ENCODE results near the gene GABRG3. TPM values are rescaled to one million over a fixed set of nuclear protein-coding genes. Genes with fewer than 3 reads are reported as not detected.
"Not testable (repeated sequence)": the region's sequence is repeated elsewhere in the genome, so short reads cannot be mapped to it uniquely, and the experiment has no call there.

Gene GABRG3
- total RNA-seq, 1 donor from 2014 or later, result not detected

DNA sequence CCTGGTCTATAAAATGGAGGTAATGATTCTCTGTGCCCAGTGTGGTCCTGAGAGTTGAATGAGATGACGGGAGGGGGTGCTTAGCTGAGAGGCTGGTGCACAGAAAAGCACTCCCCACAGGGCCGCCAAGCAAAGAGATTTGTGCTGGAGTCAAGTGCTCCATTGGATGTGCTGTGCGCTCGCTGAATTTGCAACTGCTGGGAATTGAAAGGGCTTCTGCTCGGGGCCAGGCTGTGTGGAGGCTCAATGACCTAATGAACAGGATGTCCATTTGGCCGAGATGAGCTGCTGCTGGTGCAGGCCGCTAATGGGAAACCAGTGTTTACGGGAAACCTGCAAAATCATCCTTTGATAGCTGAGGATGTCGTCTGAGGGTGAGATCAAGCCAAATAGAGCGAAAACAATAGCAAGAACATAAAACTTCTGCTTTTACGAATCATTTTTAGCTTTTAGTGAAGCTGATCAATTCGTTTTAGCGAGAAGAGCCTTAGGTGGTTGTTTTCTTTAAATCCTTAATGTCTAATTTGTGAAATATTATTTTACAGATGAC lies 211.7 kb downstream of the GABRG3 start:
- Histone ChIP-seq H3K27ac (no peak overlapping the region), H3K36me3 (no peaks in the 10 kb centered on the region), H3K9me3 (no peaks in the 10 kb centered on the region), H3K4me3 (no peak overlapping the region), H3K27me3 (ENCODE audit: low read depth) (no peaks in the 10 kb centered on the region), H3K4me1 (no peaks in the 10 kb centered on the region)
- ATAC-seq (no peak), DNase-seq (no peak)
- intact Hi-C loops (cut with DNase I), result no loop called here
- TF ChIP-seq, protein P1, sequence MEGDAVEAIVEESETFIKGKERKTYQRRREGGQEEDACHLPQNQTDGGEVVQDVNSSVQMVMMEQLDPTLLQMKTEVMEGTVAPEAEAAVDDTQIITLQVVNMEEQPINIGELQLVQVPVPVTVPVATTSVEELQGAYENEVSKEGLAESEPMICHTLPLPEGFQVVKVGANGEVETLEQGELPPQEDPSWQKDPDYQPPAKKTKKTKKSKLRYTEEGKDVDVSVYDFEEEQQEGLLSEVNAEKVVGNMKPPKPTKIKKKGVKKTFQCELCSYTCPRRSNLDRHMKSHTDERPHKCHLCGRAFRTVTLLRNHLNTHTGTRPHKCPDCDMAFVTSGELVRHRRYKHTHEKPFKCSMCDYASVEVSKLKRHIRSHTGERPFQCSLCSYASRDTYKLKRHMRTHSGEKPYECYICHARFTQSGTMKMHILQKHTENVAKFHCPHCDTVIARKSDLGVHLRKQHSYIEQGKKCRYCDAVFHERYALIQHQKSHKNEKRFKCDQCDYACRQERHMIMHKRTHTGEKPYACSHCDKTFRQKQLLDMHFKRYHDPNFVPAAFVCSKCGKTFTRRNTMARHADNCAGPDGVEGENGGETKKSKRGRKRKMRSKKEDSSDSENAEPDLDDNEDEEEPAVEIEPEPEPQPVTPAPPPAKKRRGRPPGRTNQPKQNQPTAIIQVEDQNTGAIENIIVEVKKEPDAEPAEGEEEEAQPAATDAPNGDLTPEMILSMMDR (IDR thresholded peaks at IDR 0.05), result no peak

DNA sequence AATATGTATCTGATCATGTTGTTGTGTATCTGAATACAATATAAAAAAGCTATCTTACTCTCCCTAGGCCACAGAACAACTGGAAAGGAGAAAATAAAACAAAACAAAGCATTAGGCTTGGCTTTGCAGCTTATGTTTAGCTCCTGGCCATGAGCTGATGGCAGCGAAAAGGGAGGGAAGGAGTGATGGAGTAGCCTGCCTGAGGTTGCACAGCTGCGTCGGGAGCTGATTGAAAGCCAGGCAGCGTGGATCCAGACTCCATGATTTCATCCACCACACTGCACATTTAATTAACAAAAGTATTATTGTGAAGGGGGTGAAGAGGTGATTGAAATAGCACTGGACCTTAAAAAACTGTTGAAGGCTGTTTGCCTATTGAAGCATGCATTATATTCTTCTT lies 212.2 kb downstream of the GABRG3 start:
- no peak overlapping the region for H3K4me3 ChIP-seq
- intact Hi-C loops (cut with DNase I), result no loop called here
- no peaks in the 10 kb centered on the region for H3K36me3 ChIP-seq
- TF ChIP-seq, protein P1 (IDR thresholded peaks at IDR 0.05), result no peak
- no peak overlapping the region for H3K27ac ChIP-seq
- no peaks in the 10 kb centered on the region for H3K27me3 ChIP-seq (ENCODE audit: low read depth)
- H3K4me1 ChIP-seq, result no peaks in the 10 kb centered on the region
- H3K9me3 ChIP-seq, result no peaks in the 10 kb centered on the region
- DNase-seq (no peak), ATAC-seq (no peak)

DNA sequence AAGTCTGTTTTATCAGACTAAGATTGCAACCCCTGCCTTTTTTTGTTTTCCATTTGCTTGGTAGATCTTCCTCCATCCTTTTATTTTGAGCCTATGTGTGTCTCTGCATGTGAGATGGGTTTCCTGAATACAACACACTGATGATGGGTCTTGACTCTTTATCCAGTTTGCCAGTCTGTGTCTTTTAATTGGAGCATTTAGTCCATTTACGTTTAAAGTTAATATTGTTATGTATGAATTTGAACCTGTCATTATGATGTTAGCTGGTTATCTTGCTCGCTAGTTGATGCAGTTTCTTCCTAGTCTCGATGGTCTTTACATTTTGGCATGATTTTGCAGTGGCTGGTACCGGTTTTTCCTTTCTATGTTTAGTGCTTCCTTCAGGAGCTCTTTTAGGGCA lies 220.5 kb downstream of the GABRG3 start:
- not testable (repeated sequence) for ATAC-seq

DNA sequence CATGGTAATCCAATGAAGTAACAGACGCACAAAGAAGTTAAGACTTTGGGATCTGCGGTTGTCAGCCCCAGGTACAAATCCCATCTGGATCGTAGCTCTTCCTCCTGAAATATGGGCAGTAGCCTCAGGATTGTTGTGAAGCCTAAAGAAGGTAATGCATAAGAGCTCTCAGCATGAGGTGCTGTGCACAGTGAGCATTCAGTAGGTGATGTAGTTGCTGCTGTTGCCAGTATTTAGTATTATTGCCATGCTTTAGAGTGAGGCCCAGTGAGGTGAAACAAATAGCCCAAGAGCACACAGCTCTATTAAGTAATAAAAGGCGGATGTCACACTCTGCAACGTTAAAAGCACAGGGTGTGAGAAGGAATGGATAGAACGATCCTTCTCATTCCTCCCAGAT lies 225.7 kb downstream of the GABRG3 start:
- intact Hi-C loops (cut with DNase I), result no loop called here
- ATAC-seq (no peak), DNase-seq (no peak)
- Histone ChIP-seq H3K4me3 (no peak overlapping the region), H3K4me1 (no peaks in the 10 kb centered on the region), H3K27ac (no peak overlapping the region), H3K36me3 (no peaks in the 10 kb centered on the region), H3K9me3 (no peaks in the 10 kb centered on the region), H3K27me3 (ENCODE audit: low read depth) (no peaks in the 10 kb centered on the region)
- TF ChIP-seq, protein P1 (IDR thresholded peaks at IDR 0.05), result no peak

More for the DNA sequence above, 220.5 kb downstream of the GABRG3 start:
- intact Hi-C loops (cut with DNase I); H3K27ac ChIP-seq; H3K9me3 ChIP-seq; H3K36me3 ChIP-seq; H3K4me3 ChIP-seq; H3K27me3 ChIP-seq (ENCODE audit: low read depth); H3K4me1 ChIP-seq; DNase-seq: not testable (repeated sequence)

DNA sequence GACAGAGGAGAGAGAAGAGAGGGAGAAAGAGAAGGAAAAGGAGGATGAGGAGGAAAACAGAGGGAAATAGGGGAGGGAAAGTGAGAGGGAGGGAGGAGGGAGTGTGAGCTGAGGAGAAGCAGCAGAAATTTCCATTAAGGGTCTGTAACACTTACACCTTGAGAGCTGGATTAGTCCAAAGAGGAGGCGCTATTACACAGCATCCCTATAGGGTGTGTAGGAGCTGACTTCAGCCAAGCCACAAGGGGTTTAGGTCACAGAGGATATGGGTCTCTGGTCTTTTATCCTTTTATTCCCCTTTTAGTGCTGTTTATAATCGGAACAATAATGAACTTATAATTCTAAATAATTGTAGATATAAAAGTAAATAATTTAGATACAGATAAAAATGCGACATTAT lies 230.4 kb downstream of the GABRG3 start:
- DNase-seq (no peak), ATAC-seq (no peak)
- TF ChIP-seq, protein P1 (IDR thresholded peaks at IDR 0.05), result no peak
- Histone ChIP-seq H3K27me3 (ENCODE audit: low read depth) (no peaks in the 10 kb centered on the region), H3K36me3 (no peaks in the 10 kb centered on the region), H3K27ac (no peak overlapping the region), H3K9me3 (no peaks in the 10 kb centered on the region), H3K4me1 (no peaks in the 10 kb centered on the region), H3K4me3 (no peak overlapping the region)
- intact Hi-C loops (cut with DNase I), result no loop called here

DNA sequence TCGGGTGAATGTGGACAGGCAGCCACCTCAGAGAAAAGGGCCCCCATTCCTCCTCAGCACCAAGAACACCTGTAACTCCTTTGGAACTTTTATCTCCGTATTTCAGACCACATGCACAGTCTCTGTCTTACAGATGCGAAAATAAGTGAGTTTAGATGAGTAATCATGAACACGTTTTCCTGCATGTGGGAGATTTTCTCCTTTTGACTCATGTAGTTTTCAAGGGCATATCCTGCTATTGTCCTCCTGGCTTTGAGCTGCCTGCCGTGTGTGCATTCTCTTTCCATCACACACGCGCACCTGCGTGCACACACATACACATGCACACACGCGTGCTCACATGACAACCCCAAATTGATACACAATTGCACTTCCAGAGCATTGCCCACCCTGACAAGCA lies 239.2 kb downstream of the GABRG3 start:
- H3K4me3 ChIP-seq, result no peak overlapping the region
- no peak for ATAC-seq

More for the DNA sequence above, 239.2 kb downstream of the GABRG3 start:
- no peak overlapping the region for H3K27ac ChIP-seq
- DNase-seq, result no peak
- H3K36me3 ChIP-seq, result no peaks in the 10 kb centered on the region
- TF ChIP-seq, protein P1 (IDR thresholded peaks at IDR 0.05), result no peak
- no peaks in the 10 kb centered on the region for H3K9me3 ChIP-seq
- H3K4me1 ChIP-seq, result no peaks in the 10 kb centered on the region
- no peaks in the 10 kb centered on the region for H3K27me3 ChIP-seq (ENCODE audit: low read depth)
- intact Hi-C loops (cut with DNase I), result no loop called here
